BLaER1 treated with 17β-estradiol and CSF1 and Interleukin-3, amounts not matched to agents 10 nM and 100 nM (cell line): ENCODE results near the gene SAMD9L.
"Not testable (repeated sequence)": the region's sequence is repeated elsewhere in the genome, so short reads cannot be mapped to it uniquely, and the experiment has no call there.

Experiments
- H3K27ac ChIP-seq, 11 experiments: shearing (Covaris generic); formaldehyde crosslinking; 2 replicates each; pipeline ENCODE4 v1.8.1; 2022
- H3K27me3 ChIP-seq, 11 experiments: shearing (Covaris generic); formaldehyde crosslinking; 2 replicates each; pipeline ENCODE4 v1.8.1; 2022
- H3K36me3 ChIP-seq, 11 experiments: shearing (Covaris generic); formaldehyde crosslinking; 2 replicates each; pipeline ENCODE4 v1.8.1; 2022
- H3K4me1 ChIP-seq, 10 experiments: shearing (Covaris generic); formaldehyde crosslinking; 2 replicates each; pipeline ENCODE4 v1.8.1; 2022
- H3K4me2 ChIP-seq, 11 experiments: shearing (Covaris generic); formaldehyde crosslinking; 2 replicates each; pipeline ENCODE4 v1.8.1; 2022
- H3K4me3 ChIP-seq, 10 experiments: shearing (Covaris generic); formaldehyde crosslinking; 2 replicates each; pipeline ENCODE4 v1.8.1; 2022
- H3K9ac ChIP-seq, 11 experiments: shearing (Covaris generic); formaldehyde crosslinking; 2 replicates each; pipeline ENCODE4 v1.8.1; 2022
- H3K9me3 ChIP-seq, 11 experiments: shearing (Covaris generic); formaldehyde crosslinking; replicated peaks in 1 of 11; 2 replicates each; pipeline ENCODE4 v1.8.1; 2022
- H4K20me1 ChIP-seq, 11 experiments: shearing (Covaris generic); formaldehyde crosslinking; 2 replicates each; pipeline ENCODE4 v1.8.1; 2022
- Cebpa-rat ChIP-seq, 11 experiments: shearing (Covaris generic); IDR thresholded peaks; 2 replicates each; pipeline ENCODE4 v1.8.1; 2022

Gene SAMD9L

GRCh38 chr7:93133005-93133404 lies 15.2 kb downstream of the SAMD9L start:
- peaks cover 2 to 47% (median 11%) of the 10 kb centered on the region in 11 experiments; a peak in 21 of 22 replicates for H3K9me3 ChIP-seq
- H3K36me3 ChIP-seq = peaks cover 0 to 30% (median 12%) of the 10 kb centered on the region in 11 experiments; a peak in 14 of 22 replicates
- no peaks in the 10 kb centered on the region for H3K27me3 ChIP-seq
- TF ChIP-seq Cebpa-rat (IDR thresholded peaks at IDR 0.05) = no peak
- peaks cover 0 to 14% (median 4%) of the 10 kb centered on the region in 10 experiments; a peak in 7 of 20 replicates for H3K4me1 ChIP-seq
- H3K4me3 ChIP-seq = no peak overlapping the region
- no peaks in the 10 kb centered on the region for H4K20me1 ChIP-seq
- H3K27ac ChIP-seq = no peak overlapping the region
- H3K4me2 ChIP-seq = peak overlapping the region in 4 of 11 experiments; percentile 17 to 50 (median 29); a peak in 6 of 22 replicates
- no peak overlapping the region for H3K9ac ChIP-seq

GRCh38 chr7:93132216-93132615 lies 16.0 kb downstream of the SAMD9L start:
- Histone ChIP-seq H3K27me3 (no peaks in the 10 kb centered on the region), H4K20me1 (no peaks in the 10 kb centered on the region), H3K27ac (no peak overlapping the region), H3K4me1 (peaks cover 0 to 14% (median 4%) of the 10 kb centered on the region in 10 experiments; a peak in 7 of 20 replicates), H3K4me3 (no peak overlapping the region), H3K9me3 (peaks cover 10 to 55% (median 19%) of the 10 kb centered on the region in 11 experiments), H3K9ac (no peak overlapping the region), H3K36me3 (peaks cover 0 to 26% (median 12%) of the 10 kb centered on the region in 11 experiments; a peak in 14 of 22 replicates), H3K4me2 (no peak overlapping the region; a peak in 1 of 22 replicates)
- no peak for TF ChIP-seq Cebpa-rat (IDR thresholded peaks at IDR 0.05)

GRCh38 chr7:93126954-93127353 lies 21.2 kb downstream of the SAMD9L start:
- H3K4me1 ChIP-seq, H3K27ac ChIP-seq, H3K9ac ChIP-seq, H3K4me2 ChIP-seq, H3K4me3 ChIP-seq, H4K20me1 ChIP-seq, H3K36me3 ChIP-seq, H3K27me3 ChIP-seq: not testable (repeated sequence)
- H3K9me3 ChIP-seq = peaks cover 18 to 31% (median 25%) of the 10 kb centered on the region in 11 experiments

GRCh38 chr7:93123532-93123931 lies 24.7 kb downstream of the SAMD9L start:
- not testable (repeated sequence) for H3K4me1 ChIP-seq, H3K27me3 ChIP-seq, H3K27ac ChIP-seq

GRCh38 chr7:93120592-93121549 lies 27.3 kb downstream of the SAMD9L start:
- Histone ChIP-seq H3K4me1 (peaks cover 18 to 27% (median 22%) of the 10 kb centered on the region in 10 experiments), H3K4me3 (no peak overlapping the region), H3K9ac (no peak overlapping the region), H3K36me3 (no peaks in the 10 kb centered on the region; a peak in 1 of 22 replicates), H4K20me1 (no peaks in the 10 kb centered on the region), H3K4me2 (no peak overlapping the region), H3K9me3 (peaks cover 7 to 31% (median 14%) of the 10 kb centered on the region in 11 experiments; a peak in 18 of 22 replicates), H3K27ac (no peak overlapping the region), H3K27me3 (no peaks in the 10 kb centered on the region)
- TF ChIP-seq Cebpa-rat (IDR thresholded peaks at IDR 0.05) = no peak

More at GRCh38 chr7:93123532-93123931, 24.7 kb downstream of the SAMD9L start:
- H3K4me2 ChIP-seq, H3K9ac ChIP-seq, H3K36me3 ChIP-seq, H3K4me3 ChIP-seq, H4K20me1 ChIP-seq: not testable (repeated sequence)
- H3K9me3 ChIP-seq = peaks cover 31 to 53% (median 34%) of the 10 kb centered on the region in 11 experiments

- no peak overlapping the region for H3K27ac ChIP-seq
- no peaks in the 10 kb centered on the region for H3K27me3 ChIP-seq
- peaks cover 4 to 9% (median 7%) of the 10 kb centered on the region in 11 experiments; a peak in 11 of 22 replicates for H3K36me3 ChIP-seq
- peaks cover 7 to 31% (median 16%) of the 10 kb centered on the region in 11 experiments; a peak in 18 of 22 replicates for H3K9me3 ChIP-seq
- H3K4me1 ChIP-seq = peaks cover 21 to 35% (median 27%) of the 10 kb centered on the region in 10 experiments
- no peaks in the 10 kb centered on the region for H4K20me1 ChIP-seq
- H3K9ac ChIP-seq = no peak overlapping the region
- no peak overlapping the region for H3K4me3 ChIP-seq
- H3K4me2 ChIP-seq = no peak overlapping the region
- no peak for TF ChIP-seq Cebpa-rat (IDR thresholded peaks at IDR 0.05)
These were observed 28.8 kb downstream of the SAMD9L start for GRCh38 chr7:93119191-93119905.

GRCh38 chr7:93117852-93118530 lies 30.2 kb downstream of the SAMD9L start, which contains the start of gene SAMD9:
SAMD9 (minus strand) TSS chr7:93117979; CDS start chr7:93106097, 11,882 bp downstream.
- Histone ChIP-seq H3K36me3 (peaks cover 4 to 14% (median 11%) of the 10 kb centered on the region in 11 experiments; a peak in 15 of 22 replicates), H4K20me1 (no peaks in the 10 kb centered on the region), H3K9me3 (peaks cover 10 to 37% (median 22%) of the 10 kb centered on the region in 11 experiments; a peak in 21 of 22 replicates), H3K27ac (peak within 1 kb of the TSS; percentile 47 to 79 (median 69); a peak in 21 of 22 replicates), H3K4me2 (peak within 1 kb of the TSS; percentile 77 to 97 (median 91)), H3K4me1 (peaks cover 21 to 35% (median 26%) of the 10 kb centered on the region in 10 experiments), H3K4me3 (peak within 1 kb of the TSS; percentile 57 to 70 (median 62)), H3K9ac (peak within 1 kb of the TSS; percentile 43 to 76 (median 66)), H3K27me3 (no peaks in the 10 kb centered on the region)
- TF ChIP-seq Cebpa-rat (IDR thresholded peaks at IDR 0.05) = no peak

GRCh38 chr7:93117327-93117726 lies 30.9 kb downstream of the SAMD9L start:
- Histone ChIP-seq H3K4me3 (peak overlapping the region; percentile 57 to 70 (median 62)), H3K9ac (peak overlapping the region; percentile 43 to 76 (median 66); a peak in 21 of 22 replicates), H3K4me2 (peak overlapping the region; percentile 77 to 97 (median 91)), H4K20me1 (no peaks in the 10 kb centered on the region), H3K36me3 (peaks cover 4 to 14% (median 11%) of the 10 kb centered on the region in 11 experiments; a peak in 15 of 22 replicates), H3K27ac (peak overlapping the region; percentile 47 to 79 (median 69); a peak in 18 of 22 replicates), H3K9me3 (peaks cover 9 to 35% (median 24%) of the 10 kb centered on the region in 11 experiments; a peak in 21 of 22 replicates), H3K4me1 (peaks cover 21 to 35% (median 26%) of the 10 kb centered on the region in 10 experiments), H3K27me3 (no peaks in the 10 kb centered on the region)
- no peak for TF ChIP-seq Cebpa-rat (IDR thresholded peaks at IDR 0.05)
